K562 (cell line): Measurements from ENCODE around the gene BMPER. TPM values are rescaled to one million over a fixed set of nuclear protein-coding genes. Genes with fewer than 3 reads are reported as not detected.

Source experiments
- ATAC-seq: fragments of 200-7000 bp; cut with Tn5 transposase; 3 replicates; pipeline ENCODE4 v1.9.1; 2020; ENCODE audit warnings: moderate library complexity
- BruUV-seq: library from RNA; stranded (reverse); fragments of 400-500 nt; replicated peaks from 2 replicates; lab custom pipeline; 2021; lab: Mats Ljungman, UMichigan
- CTCF ChIA-PET: fragments of 300-600 bp; formaldehyde crosslinking; extraction: SDS; loops from one replicate; lab custom pipeline; 2021; ENCODE audit warnings: low intra/inter-chr PET ratio; lab: Yijun Ruan, JAX
- POLR2A ChIA-PET: fragments of 300-600, 350-650 bp; sonication (Branson Sonifier 250); formaldehyde crosslinking; extraction: SDS; loops from one replicate; lab custom pipeline; 2021; ENCODE audit warnings: antibody characterized with exemption, inconsistent platforms; lab: Yijun Ruan, JAX
- DNase-seq, 4 experiments: peaks; one replicate each; pipeline versions ENCODE4 v3.0.0 to v3.0.0-alpha.2; 2011 to 2018; ENCODE audit warnings: low spot score in 3 of 4, mixed read lengths in 3 of 4; ENCODE audit errors: extremely low read depth in 1 of 4
- FAIRE-seq: peaks from 2 replicates; lab custom pipeline; 2011; peaks lifted over from hg19 to GRCh38; lab: Jason Lieb, UNC
- H2AFZ ChIP-seq: 2 replicates; pipeline ENCODE4 v1.6.0; 2011; ENCODE audit warnings: low read depth, low read length, control low read depth, inconsistent platforms
- H3K27ac ChIP-seq: fragments of 200-600 bp; 3 replicates; pipeline ENCODE4 v1.8.0; 2011; ENCODE audit warnings: low read depth, mild to moderate bottlenecking, control low read depth, inconsistent platforms, low read length, moderate library complexity, mixed read lengths; ENCODE audit errors: extremely low read depth
- H3K27me3 ChIP-seq, 2 experiments: fragments of 300-600 bp in 1 of 2; 2 replicates in 1 of 2; 3 replicates in 1 of 2; pipeline versions ENCODE4 v1.6.0 to v1.8.0; 2011; ENCODE audit warnings: inconsistent platforms in 2 of 2, low read length in 2 of 2, mild to moderate bottlenecking in 1 of 2, mixed read lengths in 1 of 2, moderate library complexity in 1 of 2; ENCODE audit not compliant: control insufficient read depth in 2 of 2, insufficient read depth in 2 of 2
- H3K36me3 ChIP-seq: fragments of 300-600 bp; 3 replicates; pipeline ENCODE4 v1.8.0; 2011; ENCODE audit warnings: mild to moderate bottlenecking, low read length, inconsistent platforms; ENCODE audit not compliant: control insufficient read depth, insufficient read depth
- H3K4me1 ChIP-seq, 2 experiments: fragments of 200-600 bp in 1 of 2; replicated peaks in 1 of 2; 2 replicates in 1 of 2; 3 replicates in 1 of 2; pipeline versions ENCODE4 v1.5.1 to v1.8.0; 2011; ENCODE audit warnings: inconsistent platforms in 2 of 2, low read length in 2 of 2, mild to moderate bottlenecking in 1 of 2, mixed read lengths in 1 of 2, moderate library complexity in 1 of 2; ENCODE audit not compliant: control insufficient read depth in 2 of 2, insufficient read depth in 2 of 2
- H3K4me2 ChIP-seq: 2 replicates; pipeline ENCODE4 v1.6.1; 2011; ENCODE audit warnings: low read length, control low read depth, inconsistent platforms, mixed read lengths; ENCODE audit not compliant: insufficient read depth
- H3K4me3 ChIP-seq: fragments of 200-600 bp; sonication (generic), shearing (Covaris generic); 2 replicates; pipeline ENCODE4 v1.5.1; 2016; ENCODE audit warnings: control low read depth, inconsistent platforms
- H3K79me2 ChIP-seq: fragments of 200-600 bp; 3 replicates; pipeline ENCODE4 v1.8.0; 2011; ENCODE audit warnings: low read length, inconsistent platforms; ENCODE audit not compliant: control insufficient read depth, insufficient read depth
- H3K9ac ChIP-seq, 2 experiments: 2 replicates each; pipeline versions ENCODE4 v1.6.0 to v1.6.1; 2011; ENCODE audit warnings: low read depth in 2 of 2, low read length in 2 of 2, control low read depth in 1 of 2, inconsistent platforms in 1 of 2, mild to moderate bottlenecking in 1 of 2, mixed read lengths in 1 of 2; ENCODE audit not compliant: insufficient read depth in 1 of 2
- H3K9me1 ChIP-seq: one replicate; pipeline ENCODE4 v1.6.0; 2011; ENCODE audit warnings: inconsistent platforms, mild to moderate bottlenecking, low read length, moderate library complexity; ENCODE audit not compliant: control insufficient read depth, insufficient read depth
- H3K9me3 ChIP-seq: replicated peaks from 2 replicates; pipeline ENCODE4 v1.5.1; 2011; ENCODE audit warnings: low read depth, low read length, inconsistent platforms; ENCODE audit not compliant: control insufficient read depth, insufficient read depth
- H4K20me1 ChIP-seq: replicated peaks from 2 replicates; pipeline ENCODE4 v1.6.1; 2011; ENCODE audit warnings: low read length, inconsistent platforms, mixed read lengths; ENCODE audit not compliant: control insufficient read depth, insufficient read depth
- EHMT2 ChIP-seq: fragments of 450-650 bp; IDR thresholded peaks from 2 replicates; pipeline ENCODE4 v1.6.1; 2018; ENCODE audit warnings: antibody characterized with exemption
- FOXM1 ChIP-seq, 2 experiments: fragments of 450-650 bp in 1 of 2; sonication (generic) in 1 of 2; formaldehyde crosslinking in 1 of 2; IDR thresholded peaks; 2 replicates each; pipeline versions ENCODE4 v1.6.1 to v1.9.0; 2017 to 2022; ENCODE audit warnings: low read depth in 2 of 2, mild to moderate bottlenecking in 2 of 2, missing genetic modification reagents in 1 of 2, moderate library complexity in 1 of 2
- HSF4 ChIP-seq: fragments of 250-450 bp; sonication (Bioruptor Pico); IDR thresholded peaks from 2 replicates; pipeline ENCODE4 v2.1.2; 2022; ENCODE audit warnings: mild to moderate bottlenecking, moderate library complexity, borderline replicate concordance
- IFI16 ChIP-seq: fragments of 250-450 bp; sonication (Bioruptor Pico); IDR thresholded peaks from 2 replicates; pipeline ENCODE4 v2.1.2; 2022; ENCODE audit warnings: mild to moderate bottlenecking, inconsistent platforms
- NFIC ChIP-seq: fragments of 450-650 bp; IDR thresholded peaks from 2 replicates; pipeline ENCODE4 v1.6.1; 2017; ENCODE audit warnings: mild to moderate bottlenecking, inconsistent platforms
- NR2F6 ChIP-seq: fragments of 450-650 bp; formaldehyde crosslinking; IDR thresholded peaks from 2 replicates; pipeline ENCODE4 v1.4.0; 2020; ENCODE audit warnings: mild to moderate bottlenecking
- RHOXF2B ChIP-seq: fragments of 250-450 bp; sonication (Bioruptor Pico); conservative IDR thresholded peaks from 2 replicates; pipeline ENCODE4 v1.5.1; 2021
- TEAD4 ChIP-seq, 2 experiments: sonication (generic) in 1 of 2; formaldehyde crosslinking in 1 of 2; IDR thresholded peaks; 2 replicates each; pipeline versions ENCODE4 v1.6.1 to v1.8.0; 2012 to 2022; ENCODE audit warnings: borderline replicate concordance in 1 of 2, inconsistent platforms in 1 of 2, low read length in 1 of 2, mild to moderate bottlenecking in 1 of 2, missing genetic modification reagents in 1 of 2
- ZBTB8A ChIP-seq: fragments of 450-650 bp; IDR thresholded peaks from 2 replicates; pipeline ENCODE4 v1.6.1; 2018; ENCODE audit warnings: mild to moderate bottlenecking, moderate library complexity; ENCODE audit not compliant: partially characterized antibody
- ZNF75A ChIP-seq: fragments of 450-650 bp; formaldehyde crosslinking; IDR thresholded peaks from 2 replicates; pipeline ENCODE4 v1.4.0; 2020; ENCODE audit warnings: mild to moderate bottlenecking
- WGBS: fragments of 100-300 bp; shearing (Covaris generic); methylation state at CpG from one replicate; pipeline ENCODE4 v1.1.6; 2016; ENCODE audit warnings: low coverage, mixed read lengths; ENCODE audit not compliant: insufficient coverage; ENCODE audit errors: missing lambda C conversion rate; 5-methylcytosine and 5-hydroxymethylcytosine counted together
- in situ Hi-C: fragments of 300-500 bp; cut with MboI; formaldehyde crosslinking; loops from 4 replicates; pipeline ENCODE4 v1.15.0; 2018; ENCODE audit warnings: inconsistent platforms, mixed read lengths
- intact Hi-C: fragments of 100-400 bp; cut with micrococcal nuclease; formaldehyde crosslinking; loops from 2 replicates; pipeline ENCODE4 v1.14.2; 2022
- polyA plus RNA-seq, 8 experiments: library from polyadenylated mRNA; depleted of rRNA in 4 of 8; stranded (reverse) in 5 of 8; unstranded in 3 of 8; fragments of >200 nt; fragmentation: Nextera tagmentation in 2 of 8; fragmentation: Illumina TruSeq in 1 of 8; extraction: Ambion mirVana in 2 of 8; extraction: Trizol in 1 of 8; gene quantifications; 2 replicates each; pipeline versions ENCODE4 v1.2.1 to v1.2.3, GENCODE V29; 2011 to 2014; ENCODE audit warnings: inconsistent platforms in 1 of 8, missing spikeins in 1 of 8
- total RNA-seq, 7 experiments: library from RNA; depleted of rRNA in 6 of 7; stranded (reverse); fragments of >200 nt in 6 of 7; fragmentation: Illumina TruSeq in 2 of 7; extraction: Trizol in 2 of 7; gene quantifications; 2 replicates each; pipeline versions ENCODE4 v1.2.1 to v1.2.3, GENCODE V29; 2011 to 2021; ENCODE audit warnings: low replicate concordance in 1 of 7
- TF ChIP-seq, protein P1 (sequence below): fragments of 450-650 bp; conservative IDR thresholded peaks from 2 replicates; pipeline ENCODE4 v1.6.1; 2016; ENCODE audit warnings: missing genetic modification characterization, low read depth, mild to moderate bottlenecking, missing compliant biosample characterization, moderate library complexity
- TF ChIP-seq, protein P2 (sequence below): fragments of 250-450 bp; sonication (Bioruptor Pico); IDR thresholded peaks from 2 replicates; pipeline ENCODE4 v1.4.0; 2020; ENCODE audit warnings: mild to moderate bottlenecking
- TF ChIP-seq, protein P3 (sequence below): fragments of 450-650 bp; IDR thresholded peaks from 2 replicates; pipeline ENCODE4 v1.6.1; 2016; ENCODE audit warnings: mild to moderate bottlenecking
- TF ChIP-seq, protein P4 (sequence below): fragments of 250-450 bp; sonication (Bioruptor Pico); IDR thresholded peaks from 2 replicates; pipeline ENCODE4 v1.5.0; 2020; ENCODE audit warnings: mild to moderate bottlenecking

Gene BMPER
- total and polyA plus RNA-seq, 9 of the 15 experiments (the other 6 are each of a cell fraction or from before 2014, with no cell fraction given): not detected

DNA sequence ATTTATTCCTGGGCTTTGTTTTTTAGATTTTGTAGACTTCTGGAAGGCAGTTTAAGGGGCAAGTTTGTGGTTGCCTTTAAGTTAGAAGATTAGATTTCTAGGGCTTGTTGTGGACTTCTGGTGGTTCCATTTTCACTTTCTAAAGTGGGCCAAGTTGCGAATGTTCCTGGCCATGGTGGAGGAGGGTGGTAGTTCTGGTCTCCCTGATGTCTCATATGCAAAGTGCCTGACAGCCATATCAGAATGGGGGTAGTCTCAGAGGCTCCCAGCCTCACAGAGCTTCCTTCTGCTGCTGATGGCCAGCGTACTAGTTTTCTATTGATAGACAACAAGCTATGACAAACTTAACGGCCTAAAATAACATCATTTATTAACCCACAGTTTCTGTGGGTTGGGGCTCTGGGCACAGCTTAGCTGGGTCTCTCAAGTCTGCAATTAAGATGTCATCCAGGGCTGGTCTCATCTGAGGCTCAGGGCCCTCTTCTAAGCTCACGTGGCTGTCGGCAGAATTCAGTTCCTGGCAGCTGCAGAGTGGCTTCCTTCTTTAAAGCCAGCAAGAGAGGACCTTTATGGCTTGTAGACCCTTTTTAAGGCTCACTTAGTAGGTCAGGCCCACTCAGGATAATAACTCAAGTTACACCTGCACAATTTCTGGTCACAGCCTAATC, 44.8 kb downstream of the BMPER start (continued):
- TF ChIP-seq NFIC: no peak

DNA sequence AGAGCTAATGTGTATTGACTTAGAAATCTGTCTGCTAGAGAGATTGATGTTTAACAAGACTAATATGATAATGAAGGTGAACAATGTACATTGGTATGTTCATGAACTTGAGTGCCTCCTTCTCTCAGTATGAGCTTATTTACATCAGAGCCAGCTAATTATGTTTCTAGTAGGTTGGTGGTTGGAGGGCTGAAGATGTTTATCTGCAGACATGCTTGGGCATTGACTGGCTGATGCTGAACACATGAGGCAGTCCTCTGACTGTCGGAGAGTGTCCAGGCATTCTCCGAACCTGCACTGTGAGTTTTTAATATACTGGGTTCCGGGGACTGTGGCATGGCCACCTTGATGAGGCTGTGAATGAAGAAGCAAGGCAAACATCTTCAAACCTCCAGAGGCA, 47.5 kb downstream of the BMPER start:
- Histone ChIP-seq H3K9ac (no peak overlapping the region), H3K4me1 (no peaks in the 10 kb centered on the region), H3K27me3 (no peaks in the 10 kb centered on the region), H4K20me1 (no peaks in the 10 kb centered on the region), H3K4me2 (no peak overlapping the region), H3K4me3 (no peak overlapping the region), H3K79me2 (no peaks in the 10 kb centered on the region), H3K9me3 (no peaks in the 10 kb centered on the region), H3K27ac (no peak overlapping the region), H2AFZ (no peak overlapping the region), H3K36me3 (no peaks in the 10 kb centered on the region), H3K9me1 (no peaks in the 10 kb centered on the region)
- CTCF ChIA-PET: no interaction called here
- no TSS peak for BruUV-seq
- WGBS: 5% methylated on average over 3 of the region's 3 CpGs
- TF ChIP-seq, protein P1, sequence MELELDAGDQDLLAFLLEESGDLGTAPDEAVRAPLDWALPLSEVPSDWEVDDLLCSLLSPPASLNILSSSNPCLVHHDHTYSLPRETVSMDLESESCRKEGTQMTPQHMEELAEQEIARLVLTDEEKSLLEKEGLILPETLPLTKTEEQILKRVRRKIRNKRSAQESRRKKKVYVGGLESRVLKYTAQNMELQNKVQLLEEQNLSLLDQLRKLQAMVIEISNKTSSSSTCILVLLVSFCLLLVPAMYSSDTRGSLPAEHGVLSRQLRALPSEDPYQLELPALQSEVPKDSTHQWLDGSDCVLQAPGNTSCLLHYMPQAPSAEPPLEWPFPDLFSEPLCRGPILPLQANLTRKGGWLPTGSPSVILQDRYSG (tag): no peak
- TF ChIP-seq RHOXF2B (CRISPR knock-in tag): no peak
- no peak for TF ChIP-seq NR2F6 (CRISPR knock-in tag)
- no peak for TF ChIP-seq TEAD4 (IDR thresholded peaks at IDR 0.05; ENCODE audit: low read length)
- no peak for TF ChIP-seq TEAD4 (CRISPR knock-in tag; IDR thresholded peaks at IDR 0.05; ENCODE audit: borderline replicate concordance)
- no peak for TF ChIP-seq IFI16 (CRISPR knock-in tag)
- no peak for TF ChIP-seq EHMT2
- TF ChIP-seq, protein P2, sequence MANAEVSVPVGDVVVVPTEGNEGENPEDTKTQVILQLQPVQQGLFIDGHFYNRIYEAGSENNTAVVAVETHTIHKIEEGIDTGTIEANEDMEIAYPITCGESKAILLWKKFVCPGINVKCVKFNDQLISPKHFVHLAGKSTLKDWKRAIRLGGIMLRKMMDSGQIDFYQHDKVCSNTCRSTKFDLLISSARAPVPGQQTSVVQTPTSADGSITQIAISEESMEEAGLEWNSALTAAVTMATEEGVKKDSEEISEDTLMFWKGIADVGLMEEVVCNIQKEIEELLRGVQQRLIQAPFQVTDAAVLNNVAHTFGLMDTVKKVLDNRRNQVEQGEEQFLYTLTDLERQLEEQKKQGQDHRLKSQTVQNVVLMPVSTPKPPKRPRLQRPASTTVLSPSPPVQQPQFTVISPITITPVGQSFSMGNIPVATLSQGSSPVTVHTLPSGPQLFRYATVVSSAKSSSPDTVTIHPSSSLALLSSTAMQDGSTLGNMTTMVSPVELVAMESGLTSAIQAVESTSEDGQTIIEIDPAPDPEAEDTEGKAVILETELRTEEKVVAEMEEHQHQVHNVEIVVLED (CRISPR knock-in tag): no peak
- no peak for TF ChIP-seq HSF4 (CRISPR knock-in tag)
- TF ChIP-seq, protein P3, sequence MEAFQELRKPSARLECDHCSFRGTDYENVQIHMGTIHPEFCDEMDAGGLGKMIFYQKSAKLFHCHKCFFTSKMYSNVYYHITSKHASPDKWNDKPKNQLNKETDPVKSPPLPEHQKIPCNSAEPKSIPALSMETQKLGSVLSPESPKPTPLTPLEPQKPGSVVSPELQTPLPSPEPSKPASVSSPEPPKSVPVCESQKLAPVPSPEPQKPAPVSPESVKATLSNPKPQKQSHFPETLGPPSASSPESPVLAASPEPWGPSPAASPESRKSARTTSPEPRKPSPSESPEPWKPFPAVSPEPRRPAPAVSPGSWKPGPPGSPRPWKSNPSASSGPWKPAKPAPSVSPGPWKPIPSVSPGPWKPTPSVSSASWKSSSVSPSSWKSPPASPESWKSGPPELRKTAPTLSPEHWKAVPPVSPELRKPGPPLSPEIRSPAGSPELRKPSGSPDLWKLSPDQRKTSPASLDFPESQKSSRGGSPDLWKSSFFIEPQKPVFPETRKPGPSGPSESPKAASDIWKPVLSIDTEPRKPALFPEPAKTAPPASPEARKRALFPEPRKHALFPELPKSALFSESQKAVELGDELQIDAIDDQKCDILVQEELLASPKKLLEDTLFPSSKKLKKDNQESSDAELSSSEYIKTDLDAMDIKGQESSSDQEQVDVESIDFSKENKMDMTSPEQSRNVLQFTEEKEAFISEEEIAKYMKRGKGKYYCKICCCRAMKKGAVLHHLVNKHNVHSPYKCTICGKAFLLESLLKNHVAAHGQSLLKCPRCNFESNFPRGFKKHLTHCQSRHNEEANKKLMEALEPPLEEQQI: no peak
- TF ChIP-seq ZBTB8A: no peak
- TF ChIP-seq ZNF75A (CRISPR knock-in tag): no peak
- TF ChIP-seq, protein P4, sequence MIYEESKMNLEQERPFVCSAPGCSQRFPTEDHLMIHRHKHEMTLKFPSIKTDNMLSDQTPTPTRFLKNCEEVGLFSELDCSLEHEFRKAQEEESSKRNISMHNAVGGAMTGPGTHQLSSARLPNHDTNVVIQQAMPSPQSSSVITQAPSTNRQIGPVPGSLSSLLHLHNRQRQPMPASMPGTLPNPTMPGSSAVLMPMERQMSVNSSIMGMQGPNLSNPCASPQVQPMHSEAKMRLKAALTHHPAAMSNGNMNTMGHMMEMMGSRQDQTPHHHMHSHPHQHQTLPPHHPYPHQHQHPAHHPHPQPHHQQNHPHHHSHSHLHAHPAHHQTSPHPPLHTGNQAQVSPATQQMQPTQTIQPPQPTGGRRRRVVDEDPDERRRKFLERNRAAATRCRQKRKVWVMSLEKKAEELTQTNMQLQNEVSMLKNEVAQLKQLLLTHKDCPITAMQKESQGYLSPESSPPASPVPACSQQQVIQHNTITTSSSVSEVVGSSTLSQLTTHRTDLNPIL (CRISPR knock-in tag): no peak
- TF ChIP-seq FOXM1 (IDR thresholded peaks at IDR 0.05; ENCODE audit: low read depth): no peak
- no peak for TF ChIP-seq FOXM1 (CRISPR knock-in tag; IDR thresholded peaks at IDR 0.05; ENCODE audit: low read depth)
- ATAC-seq: no peak
- in situ Hi-C loops (no loop called here), intact Hi-C loops (no loop called here)
- POLR2A ChIA-PET: no interaction called here
- no peak for FAIRE-seq
- no peak for DNase-seq
